ENCODE data around the gene PAX2.

Gene PAX2

GRCh38 chr10:100810835-100811116 lies 65.4 kb downstream of the PAX2 start:
- no peak for TF ChIP-seq CTCF (conservative IDR thresholded peaks at IDR 0.05)
- no peak overlapping the region for H3K27ac ChIP-seq

- no peak overlapping the region for H3K27ac ChIP-seq
- TF ChIP-seq CTCF (conservative IDR thresholded peaks at IDR 0.05): no peak
These were observed 65.9 kb downstream of the PAX2 start for GRCh38 chr10:100811261-100811660.

- no peak for TF ChIP-seq CTCF (conservative IDR thresholded peaks at IDR 0.05)
- no peak overlapping the region for H3K27ac ChIP-seq
These were observed 66.7 kb downstream of the PAX2 start for GRCh38 chr10:100811752-100812750.

- no peak overlapping the region for H3K27ac ChIP-seq
- TF ChIP-seq CTCF (conservative IDR thresholded peaks at IDR 0.05): peak; percentile 71
These were observed 67.6 kb downstream of the PAX2 start for GRCh38 chr10:100812978-100813377.

- TF ChIP-seq CTCF (conservative IDR thresholded peaks at IDR 0.05): no peak
These were observed 69.5 kb downstream of the PAX2 start for GRCh38 chr10:100814751-100815474.

GRCh38 chr10:100816671-100817070 lies 71.3 kb downstream of the PAX2 start:
- TF ChIP-seq CTCF (conservative IDR thresholded peaks at IDR 0.05): no peak
- no peak overlapping the region for H3K27ac ChIP-seq

More at GRCh38 chr10:100814751-100815474, 69.5 kb downstream of the PAX2 start:
- no peak overlapping the region for H3K27ac ChIP-seq

- TF ChIP-seq CTCF (conservative IDR thresholded peaks at IDR 0.05): no peak
- no peak overlapping the region for H3K27ac ChIP-seq
These were observed 72.0 kb downstream of the PAX2 start for GRCh38 chr10:100817268-100817839.

All from VCaP (cell line).